DMS 273 treated with DMSO at 0.1 percent for 48 hours (cell line): ENCODE measurements around the gene AKAP10.
"Not testable (repeated sequence)": the region's sequence is repeated elsewhere in the genome, so short reads cannot be mapped to it uniquely, and the experiment has no call there.

Experiments
- DNase-seq: peaks from one replicate; lab custom pipeline; 2025; lab: John Stamatoyannopoulos, UW

The AKAP10 gene

GRCh38 chr17:19977293-19978208 lies at the start of gene AKAP10:
Gene AKAP10, minus strand, starts transcription at chr17:19977828. Its CDS starts 149 bp downstream, at chr17:19977679.
- DNase-seq = peak; percentile 27

GRCh38 chr17:20026960-20027359 lies 49.3 kb upstream of the AKAP10 start:
- DNase-seq = no peak

DNA sequence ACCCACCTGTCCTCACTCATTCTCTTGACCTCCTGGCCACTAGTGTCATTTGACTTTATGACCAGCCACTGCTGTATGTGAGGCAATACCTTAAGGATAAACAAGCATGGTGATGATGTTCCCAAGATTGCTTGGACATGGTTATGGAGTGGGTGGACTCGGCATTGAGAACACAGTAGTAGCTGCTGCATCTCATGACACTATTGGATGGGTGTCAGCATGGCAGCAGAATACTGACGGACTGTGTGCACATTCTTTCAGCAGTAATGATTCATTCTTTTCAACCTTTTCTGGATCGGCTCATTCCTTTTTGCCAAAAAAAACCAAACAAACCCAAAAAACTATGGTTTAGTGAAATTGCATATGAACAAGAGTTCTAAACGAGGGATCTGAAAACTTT lies 45.1 kb upstream of the AKAP10 start:
- DNase-seq = no peak

GRCh38 chr17:20016475-20016992 lies 38.9 kb upstream of the AKAP10 start:
- DNase-seq = not testable (repeated sequence)

- no peak for DNase-seq
Measured at GRCh38 chr17:20012017-20012536, 34.4 kb upstream of the AKAP10 start.

DNA sequence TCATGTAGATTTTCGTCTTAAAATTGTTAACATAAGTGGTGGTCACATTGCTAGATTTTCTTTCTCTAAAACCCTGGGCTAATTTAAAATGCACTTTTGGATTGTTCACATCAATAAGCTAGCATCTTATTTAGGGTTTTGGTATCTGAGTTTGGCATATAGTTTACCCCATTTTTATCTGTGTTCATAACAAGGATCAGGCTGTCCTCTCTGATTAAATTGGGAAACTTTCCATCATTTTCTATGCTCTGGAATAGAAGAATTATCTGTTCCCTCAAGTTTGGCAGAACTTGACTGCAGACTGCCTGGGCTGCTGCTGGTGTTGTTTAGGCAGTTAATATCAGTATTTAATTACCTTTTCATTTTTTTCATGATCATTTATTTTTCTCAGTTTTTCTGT lies 33.3 kb upstream of the AKAP10 start:
- DNase-seq = no peak

GRCh38 chr17:20010099-20010863 lies 32.7 kb upstream of the AKAP10 start:
- peak; percentile 64 for DNase-seq

DNA sequence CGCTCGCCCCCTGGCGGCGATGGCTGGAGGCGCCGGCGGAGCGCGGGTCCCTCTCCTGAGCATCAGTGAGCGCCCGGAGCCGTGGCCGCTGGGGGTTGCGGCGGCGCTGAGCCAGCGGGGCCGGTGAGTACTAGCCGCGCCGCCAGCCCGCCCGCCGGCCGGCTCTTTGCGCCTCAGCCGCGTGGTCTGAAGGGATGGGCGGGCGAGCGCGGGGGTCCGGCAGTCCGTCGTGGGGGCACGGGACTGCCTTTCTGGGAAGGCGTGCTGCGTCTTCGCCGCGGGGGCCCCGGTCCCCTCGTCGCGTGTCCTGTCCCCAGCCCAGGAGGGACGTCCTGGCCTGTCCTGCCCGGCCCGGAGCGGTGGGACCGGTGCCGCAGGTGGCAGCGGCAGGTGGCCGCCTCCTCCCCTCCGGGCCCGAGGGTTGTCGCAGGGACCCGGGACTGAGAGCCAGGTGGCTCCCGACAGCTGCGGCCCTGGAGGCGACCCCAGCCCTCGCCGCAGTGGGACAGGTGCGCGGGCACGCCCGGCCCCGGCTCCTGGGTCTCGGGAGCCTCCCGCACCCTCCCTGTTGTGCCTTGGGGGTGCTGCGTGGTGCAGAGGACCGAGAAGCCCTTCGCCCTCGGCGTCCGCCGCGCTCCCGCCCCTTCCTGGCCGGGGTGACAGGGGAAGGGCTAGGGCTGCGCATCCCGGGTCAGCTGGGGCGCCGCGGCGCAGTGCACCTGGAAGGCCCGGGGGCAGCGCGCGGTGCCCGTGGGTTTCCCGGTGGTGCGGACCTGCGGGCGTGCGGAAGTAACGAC lies 31.9 kb upstream of the AKAP10 start, which contains the start of gene SPECC1:
Gene SPECC1, plus strand, starts transcription at position 58 of the 797 bp plus-strand sequence. CDS start 87,293 bp downstream, outside the sequence.
- DNase-seq = peak; percentile 60

GRCh38 chr17:20009052-20009301 lies 31.3 kb upstream of the AKAP10 start:
- no peak for DNase-seq

GRCh38 chr17:20008242-20009051 lies 30.8 kb upstream of the AKAP10 start:
- no peak for DNase-seq

DNA sequence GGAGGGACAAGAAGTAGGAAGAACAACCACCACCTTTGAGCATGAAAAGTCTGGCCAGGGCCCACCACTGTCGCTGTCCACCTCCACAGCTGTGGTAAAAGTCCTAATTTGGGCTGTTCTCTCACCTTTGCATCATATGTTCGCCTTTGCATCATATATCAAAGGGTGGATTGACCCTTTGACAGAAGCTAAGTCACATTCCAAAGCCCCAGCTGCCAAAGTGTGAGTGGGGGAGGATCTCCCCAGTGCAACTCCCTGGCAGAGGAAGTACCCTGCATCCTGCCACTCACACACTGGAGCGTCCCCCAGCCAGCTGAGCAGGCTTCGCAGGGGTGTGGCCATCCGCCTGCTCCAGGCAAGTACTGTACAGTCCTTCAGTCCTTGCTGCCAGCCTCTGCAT lies 18.9 kb upstream of the AKAP10 start:
- no peak for DNase-seq

DNA sequence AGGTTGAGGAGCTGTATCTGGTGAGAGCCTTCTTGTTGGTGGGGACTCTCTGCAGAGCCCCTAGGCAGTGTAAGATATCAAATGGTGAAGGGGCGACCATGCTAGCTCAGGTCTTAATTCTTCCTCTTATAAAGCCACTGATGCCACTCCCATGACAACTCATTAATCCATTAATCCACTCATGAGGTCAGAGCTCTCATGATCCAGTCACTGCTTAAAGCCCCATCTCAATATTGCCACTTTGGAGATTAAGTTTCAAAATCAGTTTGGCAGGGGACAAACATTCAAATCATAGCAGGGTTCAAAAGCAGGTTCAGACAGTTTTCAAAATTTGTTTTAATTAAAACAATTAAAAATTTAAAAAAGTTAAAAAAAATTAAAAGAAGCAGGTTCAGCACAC lies 18.5 kb upstream of the AKAP10 start:
- no peak for DNase-seq

- DNase-seq = peak; percentile 53
Measured at GRCh38 chr17:19992803-19993713, 15.4 kb upstream of the AKAP10 start.

- no peak for DNase-seq
Measured at GRCh38 chr17:19991252-19991885, 13.7 kb upstream of the AKAP10 start.

- DNase-seq = no peak
Measured at GRCh38 chr17:19987897-19988296, 10.3 kb upstream of the AKAP10 start.

DNA sequence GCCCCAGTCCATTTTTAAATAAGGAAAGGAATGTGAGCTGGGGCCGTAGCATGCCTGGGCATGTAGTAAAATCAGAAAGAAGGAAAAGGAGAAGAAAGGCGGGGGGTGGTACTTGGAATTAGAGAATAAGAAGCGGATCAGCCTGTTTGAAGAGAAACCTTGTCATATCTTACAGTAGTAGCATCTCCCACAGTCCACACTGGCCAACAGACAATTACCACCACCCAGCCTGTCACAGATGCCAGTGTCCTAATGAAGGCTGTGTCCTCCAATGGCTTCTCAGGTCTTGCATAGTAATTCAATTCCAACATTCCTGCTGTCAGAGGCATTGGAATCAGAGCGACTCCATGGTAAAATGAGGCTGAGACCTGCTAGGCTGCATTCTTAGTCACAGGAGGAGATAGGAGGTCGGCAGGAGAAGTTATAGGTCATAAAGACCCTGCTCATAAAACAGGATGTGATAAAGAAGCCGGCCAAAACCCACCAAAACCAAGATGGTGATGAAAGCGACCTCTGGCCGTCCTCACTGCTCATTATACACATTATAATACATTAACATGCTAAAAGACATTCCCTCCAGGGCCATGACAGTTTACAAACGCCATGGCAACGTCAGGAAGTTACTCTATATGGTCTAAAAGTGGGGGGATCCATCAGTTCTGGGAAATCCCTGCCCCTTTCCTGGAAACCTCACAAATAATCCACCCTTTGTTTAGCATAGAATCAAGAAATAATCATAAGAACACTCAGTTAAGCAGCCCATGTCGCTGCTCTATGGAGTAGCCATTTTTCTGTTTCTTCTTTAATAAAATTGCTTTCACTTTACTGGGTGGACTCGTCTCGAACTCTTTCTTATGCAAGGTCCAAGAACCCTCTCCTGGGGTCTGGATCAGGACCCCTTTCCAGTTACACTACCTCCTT lies 9.6 kb upstream of the AKAP10 start:
- DNase-seq = no peak

GRCh38 chr17:19979917-19980770 lies 2.5 kb upstream of the AKAP10 start:
- DNase-seq = no peak
